Stimulated activated CD4-positive, alpha-beta T cell treated with anti-CD3 and anti-CD28 coated beads, Interleukin-4, amount 100 ng/mL, for 4 hours (primary cell): ENCODE data around the gene CXCR6.

Experiments used
- DNase-seq, 2 experiments: peaks; one replicate each; pipeline ENCODE4 v3.0.0-alpha.2; 2020

CXCR6 gene

DNA sequence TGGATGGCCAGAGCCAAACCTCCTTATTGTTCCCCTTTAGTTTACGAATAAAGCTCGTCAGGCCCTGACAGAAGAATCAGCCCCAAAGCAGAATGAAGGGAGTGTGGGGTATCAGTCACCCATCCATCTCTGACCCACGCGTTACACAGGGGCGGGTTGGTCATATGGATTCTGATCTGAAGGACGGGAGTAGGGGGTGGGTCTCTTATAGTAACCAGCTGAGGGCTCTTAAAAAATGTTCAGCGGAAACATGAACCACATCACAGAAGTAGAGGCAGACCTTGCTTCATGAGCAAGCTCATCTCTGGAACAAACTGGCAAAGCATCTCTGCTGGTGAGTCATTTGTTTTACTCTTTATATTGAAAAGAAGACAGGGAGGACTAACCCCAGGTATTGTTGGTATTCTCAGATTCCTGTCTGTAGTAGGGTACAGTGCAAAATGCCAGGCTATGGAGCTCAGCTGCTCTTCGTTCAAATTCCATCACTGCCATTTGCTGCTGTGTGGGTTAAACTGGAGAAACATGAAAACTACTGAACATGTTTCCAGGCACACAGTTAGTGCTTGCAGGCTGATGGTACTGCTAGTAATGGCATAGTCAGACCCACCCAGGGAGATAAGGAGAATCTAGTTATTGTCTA lies at the start of gene CXCR6:
TSS of gene CXCR6 (plus strand) at position 258 of the 640 bp plus-strand sequence. CDS start 3,018 bp downstream, outside the sequence.
- DNase-seq = peak; percentile 12 to 64

GRCh38 chr3:45894015-45894414 lies 49.2 kb upstream of the CXCR6 start:
- no peak for DNase-seq

DNA sequence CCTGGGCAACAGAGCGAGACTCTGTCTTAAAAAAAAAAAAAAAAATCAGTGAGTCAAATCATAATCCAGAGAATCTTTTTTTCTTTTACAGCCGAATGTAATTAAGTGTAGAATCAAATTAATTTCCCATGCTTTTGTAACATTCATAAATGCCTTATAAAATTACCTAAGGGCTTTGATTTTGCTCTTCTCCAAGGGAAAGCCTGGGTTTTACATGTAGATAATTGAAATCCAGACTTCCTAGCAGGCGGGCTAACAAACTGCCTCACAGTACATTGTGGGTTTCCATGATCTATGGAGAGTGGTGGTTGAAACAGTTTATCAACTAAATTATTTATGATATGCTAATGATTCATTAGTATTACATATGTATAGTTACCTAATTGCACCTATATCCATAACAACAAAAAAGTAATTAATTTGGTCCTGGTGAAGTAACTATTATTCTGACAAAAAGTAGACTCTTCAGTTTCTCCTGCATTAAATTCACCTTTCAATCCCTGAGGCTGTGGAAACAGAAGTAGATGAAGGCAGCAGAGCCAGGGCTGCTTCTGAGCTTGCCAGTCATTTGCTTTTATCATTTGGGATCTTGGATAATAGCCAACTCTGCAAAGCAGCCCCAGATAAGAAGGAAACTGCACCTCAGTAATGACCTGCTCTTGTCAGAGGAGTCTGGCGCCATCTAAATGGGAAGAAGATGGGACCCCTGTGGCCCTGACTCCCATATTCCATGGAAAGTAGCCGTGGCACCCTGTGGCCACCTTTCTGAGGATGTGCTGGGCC lies 47.4 kb upstream of the CXCR6 start:
- no peak for DNase-seq

DNA sequence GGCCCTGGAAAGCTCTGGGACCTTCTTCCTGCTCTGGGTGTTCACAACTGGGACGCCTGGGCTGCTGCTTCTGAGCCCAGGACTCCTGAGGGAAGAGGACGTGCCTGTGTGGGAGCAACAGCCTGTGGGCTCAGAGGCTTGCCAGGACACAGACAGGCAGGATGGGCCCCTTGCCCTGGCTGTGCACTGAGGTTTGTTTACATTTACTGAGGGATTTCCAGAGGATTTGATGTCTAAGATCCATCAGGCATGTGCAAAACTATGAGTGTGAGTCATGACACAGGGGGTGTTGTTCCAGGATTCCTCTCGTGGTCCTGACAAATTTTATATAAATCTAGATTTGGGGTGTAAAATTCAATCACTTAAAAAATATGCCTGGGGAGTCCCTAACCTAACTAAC lies 46.3 kb upstream of the CXCR6 start:
- DNase-seq = no peak

GRCh38 chr3:45904931-45905330 lies 38.3 kb upstream of the CXCR6 start:
- no peak for DNase-seq

- DNase-seq = no peak
These were observed 37.5 kb upstream of the CXCR6 start for GRCh38 chr3:45905755-45906154.

DNA sequence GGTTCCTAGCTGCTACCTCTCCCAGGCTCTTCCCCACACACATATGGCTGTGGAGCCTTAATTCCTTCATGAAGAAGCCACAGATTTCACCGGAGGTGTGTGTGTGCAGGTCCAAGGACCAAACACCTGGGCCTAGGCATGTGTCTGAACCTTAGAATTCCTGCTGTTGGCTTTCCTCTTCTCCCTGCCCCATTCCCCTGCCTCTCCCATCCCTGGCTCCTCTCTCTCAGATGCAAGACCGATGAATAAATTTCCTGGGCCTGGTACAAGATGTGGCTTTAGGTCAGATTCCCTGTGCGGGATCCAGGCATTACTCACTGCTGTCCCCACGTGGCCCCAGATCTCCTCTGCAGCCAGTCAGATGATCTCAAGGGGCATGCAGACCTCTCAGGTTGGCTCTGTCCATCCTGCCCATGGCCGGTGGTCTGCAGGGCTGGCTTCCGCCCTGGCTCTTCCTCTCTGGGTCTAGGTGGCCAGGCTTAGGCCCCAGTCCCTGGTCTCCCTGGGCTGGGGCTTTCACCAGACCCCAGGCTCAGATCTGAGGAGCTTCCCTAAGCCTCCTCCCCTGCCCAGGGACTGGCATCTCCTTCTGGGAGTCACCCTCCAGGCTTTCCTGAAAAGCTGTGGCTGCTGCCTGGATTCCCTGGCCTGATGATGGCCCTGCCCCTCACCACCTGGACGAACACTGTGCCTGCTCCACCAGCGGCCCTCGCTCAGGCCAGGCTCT lies 36.4 kb upstream of the CXCR6 start:
- no peak for DNase-seq

GRCh38 chr3:45907769-45908705 lies 35.2 kb upstream of the CXCR6 start:
- no peak for DNase-seq

GRCh38 chr3:45908761-45909160 lies 34.5 kb upstream of the CXCR6 start:
- DNase-seq = no peak

GRCh38 chr3:45909542-45909941 lies 33.7 kb upstream of the CXCR6 start:
- DNase-seq = no peak

- DNase-seq = no peak
These were observed 32.4 kb upstream of the CXCR6 start for GRCh38 chr3:45910892-45911291.

GRCh38 chr3:45911511-45912226 lies 31.6 kb upstream of the CXCR6 start:
- no peak for DNase-seq

DNA sequence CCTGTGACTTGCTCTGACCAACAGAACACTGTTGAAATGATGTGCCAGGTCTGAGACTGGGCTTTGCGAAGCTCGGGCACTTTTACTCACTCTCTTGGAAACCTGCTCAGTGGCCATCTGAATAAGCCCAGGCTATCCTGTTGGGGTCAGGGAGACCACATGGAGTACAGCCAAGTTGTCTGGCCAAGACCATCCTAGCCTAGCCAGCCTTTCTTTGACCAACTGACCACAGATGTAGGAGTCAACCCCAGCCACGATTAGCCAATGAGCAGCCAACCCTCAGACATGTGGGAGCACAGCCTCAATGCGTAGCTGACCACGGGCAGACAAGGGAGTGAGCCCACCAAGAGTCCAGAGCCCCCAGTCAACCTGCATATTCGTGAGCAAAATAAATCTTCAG lies 30.8 kb upstream of the CXCR6 start:
- no peak for DNase-seq

DNA sequence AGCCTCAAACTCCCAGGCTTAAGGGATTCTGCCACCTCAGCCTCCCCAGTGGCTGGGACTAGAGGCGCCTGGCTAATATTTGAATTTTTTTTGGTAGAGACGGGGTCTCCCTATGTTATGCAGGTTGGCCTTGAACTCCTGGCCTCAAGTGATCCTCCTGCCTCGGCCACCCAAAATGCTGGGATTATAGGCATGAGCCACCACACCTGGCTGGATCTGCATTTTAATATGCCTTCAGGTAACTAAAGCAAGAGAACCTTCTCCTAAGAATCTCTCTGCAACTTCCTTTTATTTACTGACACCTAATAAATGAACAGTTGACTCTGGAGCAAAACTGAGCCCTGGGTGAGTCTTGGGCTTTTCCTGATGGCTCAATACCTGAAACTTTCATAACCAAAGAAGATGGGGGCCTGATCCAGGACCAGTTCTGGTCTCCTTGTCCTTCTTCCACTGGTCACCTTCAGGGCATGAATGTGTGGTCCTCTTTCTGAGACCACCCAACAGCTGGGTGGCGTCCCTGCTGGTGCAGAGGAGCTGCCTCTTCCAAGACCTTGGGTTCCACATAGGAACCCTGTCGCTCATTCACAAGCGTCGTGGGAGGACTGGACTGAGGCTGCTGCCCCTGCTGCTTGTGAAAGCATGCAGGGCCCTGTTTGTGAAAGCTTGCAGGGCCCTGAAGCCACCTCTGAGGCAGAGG lies 28.8 kb upstream of the CXCR6 start:
- no peak for DNase-seq

DNA sequence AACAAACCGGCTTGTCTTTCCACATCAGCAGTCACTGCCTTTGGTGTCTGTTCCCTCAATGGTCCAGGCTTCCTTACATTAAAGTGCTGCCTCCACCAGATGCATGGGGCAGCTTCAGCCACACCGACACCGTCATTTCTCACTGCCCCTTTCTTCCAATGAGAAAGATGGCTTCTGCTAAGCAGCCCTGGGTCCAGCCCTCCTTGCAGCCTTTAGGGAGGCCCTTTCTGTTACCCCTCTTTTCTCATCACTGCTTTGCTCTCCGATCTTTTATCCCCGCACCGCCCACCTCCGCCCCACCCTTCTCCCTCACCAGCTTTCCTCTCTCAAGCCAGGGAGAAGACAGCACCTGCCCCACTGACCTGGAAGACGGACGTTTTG lies 28.2 kb upstream of the CXCR6 start:
- DNase-seq = no peak

GRCh38 chr3:45915518-45916231 lies 27.6 kb upstream of the CXCR6 start:
- peak; percentile 68 to 85 for DNase-seq

GRCh38 chr3:45917146-45917898 lies 25.9 kb upstream of the CXCR6 start:
- DNase-seq = no peak

DNA sequence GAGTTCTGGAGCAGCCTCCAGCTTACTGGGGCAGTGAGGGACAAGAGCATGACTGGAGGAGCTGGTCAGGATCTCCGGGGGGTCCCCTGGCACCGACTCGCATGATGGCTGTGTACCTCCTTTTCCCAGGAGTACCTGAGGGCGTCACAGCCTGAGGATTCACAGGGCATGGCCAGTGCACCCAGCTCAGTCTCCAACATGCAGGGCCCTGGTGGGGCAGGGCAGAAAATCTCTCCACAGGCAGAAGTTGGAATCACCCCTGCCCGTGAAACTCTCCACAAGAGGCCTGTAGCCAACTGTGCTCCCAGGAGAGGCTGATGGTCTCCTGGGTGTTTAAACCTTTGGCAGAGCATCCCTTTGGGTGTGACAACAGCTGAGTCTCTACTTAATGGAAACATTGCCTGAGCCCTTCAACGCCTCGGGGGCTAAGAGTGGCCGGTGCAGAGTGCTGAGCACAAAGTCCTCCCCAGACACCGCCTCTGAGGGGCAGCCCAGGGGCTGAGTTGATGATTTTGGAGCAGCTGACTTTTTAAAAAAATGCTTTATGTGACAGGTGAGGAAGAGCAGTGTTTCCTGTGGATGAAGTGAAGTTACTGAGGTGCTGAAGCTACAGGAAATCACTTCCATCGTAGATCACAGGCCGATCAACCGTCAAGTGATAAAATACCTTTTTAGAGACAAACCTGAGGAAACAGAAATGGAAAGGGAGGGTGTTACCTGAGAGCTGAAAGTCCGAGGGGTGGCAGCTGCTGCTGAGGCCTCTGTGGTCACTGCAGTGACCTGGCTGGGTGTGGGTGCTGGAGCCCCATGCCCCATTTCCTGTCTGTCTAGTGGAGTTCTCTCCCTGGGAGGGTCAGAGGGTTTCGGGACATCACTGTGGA lies 21.9 kb upstream of the CXCR6 start:
- DNase-seq = no peak

GRCh38 chr3:45922039-45922326 lies 21.3 kb upstream of the CXCR6 start:
- DNase-seq = no peak
